NCI-H2029 treated with DMSO at 0.1 percent for 48 hours (cell line): ENCODE measurements around the gene IWS1.
A peak's percentile ranks its signal among the peaks of the same experiment; 100 is the strongest.
"Not testable (repeated sequence)": the region's sequence is repeated elsewhere in the genome, so short reads cannot be mapped to it uniquely, and the experiment has no call there.

Experiments used
- DNase-seq: peaks from one replicate; lab custom pipeline; 2025; lab: John Stamatoyannopoulos, UW

Gene IWS1

DNA sequence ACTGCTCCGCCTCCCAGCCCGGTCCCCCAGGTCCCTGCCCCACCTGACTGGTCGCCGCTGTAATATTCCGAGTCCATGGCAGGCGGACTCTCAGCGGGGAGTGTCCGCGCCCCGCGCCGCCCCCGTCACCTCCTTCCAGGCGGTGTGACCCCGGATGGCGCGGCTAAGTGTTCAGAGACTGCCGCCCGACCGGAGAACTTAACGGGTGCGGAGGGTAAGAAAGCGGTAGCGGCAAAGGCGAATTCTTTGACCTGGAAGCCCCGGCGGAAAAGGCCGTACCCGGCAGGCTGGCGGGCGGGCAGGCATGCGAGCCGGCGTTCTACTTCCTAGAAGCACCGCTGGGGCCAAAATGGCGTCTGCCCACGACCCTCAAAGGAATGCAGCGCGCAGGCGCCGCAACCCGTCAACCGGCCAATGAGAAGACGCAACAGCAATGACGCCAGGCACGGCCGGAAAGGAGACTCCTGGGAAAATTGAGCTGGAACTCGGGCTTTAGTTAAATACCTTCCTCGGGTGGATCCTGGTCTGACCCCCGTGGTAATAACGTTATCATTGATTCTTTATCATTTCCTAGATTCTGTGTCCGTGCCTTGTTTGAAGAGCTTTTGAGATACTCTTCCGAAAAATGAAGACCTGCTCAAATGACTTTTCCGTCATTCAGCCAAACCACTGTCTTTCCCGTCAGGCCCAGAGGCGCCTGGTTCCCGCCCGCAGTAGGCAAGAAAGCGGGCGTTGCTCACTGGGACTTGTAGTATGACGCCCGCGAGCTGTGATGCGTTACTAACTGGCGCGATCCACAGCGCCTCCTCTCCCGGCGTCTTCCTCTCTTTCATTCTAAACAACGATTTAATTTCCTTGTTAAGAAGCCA is at the start of gene IWS1:
Gene IWS1, minus strand, starts transcription at position 358 of the 869 bp plus-strand sequence. Its CDS starts 281 bp downstream, at position 77.
- DNase-seq: peak; percentile 94

DNA sequence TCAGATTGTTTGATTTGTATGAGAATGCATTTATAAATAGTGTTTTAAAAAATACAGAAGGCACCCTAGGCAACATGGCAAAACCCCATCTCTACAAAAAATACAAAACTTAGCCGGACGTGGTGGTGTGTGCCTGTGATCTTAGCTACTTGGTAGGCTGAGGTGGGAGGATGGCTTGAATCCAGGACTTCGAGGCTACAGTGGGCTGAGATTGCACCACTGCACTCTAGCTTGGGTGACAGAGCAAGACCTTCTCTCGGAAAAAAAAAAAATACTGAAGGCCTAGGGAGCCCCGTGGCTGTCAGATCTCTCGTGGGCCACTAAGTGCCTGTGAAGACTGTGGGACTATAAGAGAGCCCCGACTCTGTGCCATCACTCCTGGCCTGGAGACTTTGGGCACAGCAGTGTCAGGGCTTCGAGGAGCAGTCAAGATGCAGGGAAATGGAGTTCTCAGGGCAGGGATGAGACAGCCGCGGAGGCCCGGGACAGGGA is 49.7 kb upstream of the IWS1 start:
- DNase-seq: no peak

DNA sequence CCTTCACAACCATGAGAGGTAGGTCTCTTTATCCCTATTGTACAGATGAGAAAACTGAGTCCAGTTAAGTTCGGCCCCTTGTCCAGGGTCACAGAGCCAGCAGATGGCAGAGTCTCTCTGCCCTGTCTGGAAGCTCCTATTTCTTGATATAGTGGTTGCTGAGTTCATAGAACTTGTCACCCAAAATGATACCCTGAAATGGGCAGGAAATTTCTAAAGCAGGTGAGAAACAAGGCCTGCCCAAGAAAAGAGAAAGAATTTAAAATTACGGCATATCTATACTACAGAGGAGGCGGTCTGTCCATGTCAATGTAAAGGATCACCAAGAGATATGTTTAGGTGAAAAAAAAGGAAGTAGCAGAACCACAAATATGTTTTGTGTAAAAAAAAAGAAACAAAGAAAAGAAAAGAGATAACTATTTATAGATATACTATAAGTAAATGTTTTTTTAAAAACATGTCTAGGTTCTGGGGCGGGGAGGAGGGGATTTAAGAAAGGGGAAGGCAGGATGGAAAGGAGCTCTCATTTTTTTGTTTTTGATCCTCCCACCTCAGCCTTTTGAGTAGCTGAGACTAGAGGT is 49.0 kb upstream of the IWS1 start:
- no peak for DNase-seq

DNA sequence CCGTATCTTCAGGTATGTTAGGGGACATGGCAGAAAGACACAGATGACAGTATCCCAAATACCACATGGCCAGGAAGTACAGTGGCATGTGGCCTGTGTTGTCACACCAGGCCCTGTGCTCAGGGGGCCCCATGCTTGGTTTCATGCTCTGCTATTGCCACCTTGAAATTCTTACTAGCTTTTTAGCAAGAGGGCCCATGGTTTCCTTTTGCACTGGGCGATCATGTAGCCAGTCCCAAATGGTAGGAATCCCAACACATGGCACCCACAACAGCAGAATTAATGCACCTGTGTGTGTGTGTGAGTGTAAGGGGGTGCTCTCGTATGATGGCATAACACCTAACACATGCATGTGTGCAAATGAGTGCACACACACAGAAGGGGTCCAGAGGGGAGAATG is 48.4 kb upstream of the IWS1 start:
- no peak for DNase-seq

DNA sequence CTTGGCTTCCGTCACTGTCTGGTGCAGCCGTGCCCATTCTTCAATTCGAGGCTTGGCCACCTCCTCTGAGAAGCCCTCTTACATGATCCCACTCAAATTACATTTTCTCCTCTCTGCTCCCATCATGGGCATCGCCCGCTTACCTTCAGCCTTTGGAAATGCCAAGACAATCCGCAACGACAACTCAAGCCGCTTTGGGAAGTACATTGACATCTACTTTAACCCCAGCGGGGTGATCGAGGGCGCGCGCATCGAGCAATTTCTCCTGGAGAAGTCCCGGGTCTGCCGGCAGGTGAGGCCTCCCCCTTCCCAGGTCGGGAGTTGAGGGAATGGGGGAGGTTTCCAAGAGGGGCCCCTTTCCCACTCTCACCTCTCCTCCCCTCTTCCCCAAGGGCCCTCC is 47.5 kb upstream of the IWS1 start:
- DNase-seq: no peak

DNA sequence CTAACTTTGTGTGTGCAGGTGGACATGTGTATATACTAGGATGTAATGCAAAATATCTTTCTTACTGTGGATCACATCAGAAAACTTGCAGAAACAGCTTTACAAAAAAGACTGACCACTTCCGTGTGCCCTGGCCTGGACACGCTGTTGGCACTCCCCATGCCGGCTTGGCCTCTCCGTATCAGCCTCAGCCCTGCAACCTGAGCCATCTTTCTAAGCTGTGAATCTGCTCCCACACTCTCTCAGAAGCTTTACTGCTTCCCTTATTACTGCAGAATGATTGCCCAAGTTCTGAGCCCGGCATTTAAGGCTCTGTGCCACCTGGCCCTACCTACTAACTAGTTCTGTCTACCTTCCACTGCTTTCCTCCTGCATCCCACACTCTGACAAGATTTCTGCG is 47.0 kb upstream of the IWS1 start:
- no peak for DNase-seq

DNA sequence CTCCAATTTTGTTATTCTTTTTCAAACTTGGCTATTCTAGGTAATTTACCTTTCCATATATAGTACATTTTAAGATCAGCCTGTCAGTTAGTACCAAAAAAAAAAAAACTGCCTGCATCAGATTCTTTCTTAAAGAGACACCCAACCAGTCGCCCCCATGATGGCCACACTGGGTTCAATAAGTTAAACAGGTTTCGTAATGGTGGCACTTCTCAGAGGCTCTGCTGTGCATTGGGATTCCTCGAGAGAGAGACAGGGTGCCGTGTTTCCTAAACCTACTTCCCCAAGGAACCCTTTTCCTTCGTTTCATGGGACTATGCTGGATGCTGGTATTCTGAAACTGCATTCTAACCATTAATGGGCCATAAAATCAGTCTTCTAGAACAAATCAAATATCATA is 46.6 kb upstream of the IWS1 start:
- no peak for DNase-seq

DNA sequence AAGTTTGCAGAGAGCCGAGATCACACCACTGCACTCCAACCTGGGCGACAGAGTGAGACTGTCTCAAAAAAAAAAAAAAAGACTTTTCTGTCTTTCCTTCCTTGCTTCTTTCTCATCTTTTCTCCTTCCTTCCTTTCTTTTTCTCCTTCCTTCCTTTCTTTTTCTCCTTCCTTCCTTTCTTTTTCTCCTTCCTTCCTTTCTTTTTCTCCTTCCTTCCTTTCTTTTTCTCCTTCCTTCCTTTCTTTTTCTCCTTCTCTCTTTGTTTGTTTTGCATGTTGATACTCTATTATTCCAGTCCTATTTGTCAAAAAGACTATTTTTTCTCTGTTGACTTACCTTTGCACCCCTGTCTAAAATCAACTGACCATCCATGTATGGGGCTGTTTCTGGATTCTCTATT is 46.1 kb upstream of the IWS1 start:
- DNase-seq: not testable (repeated sequence)

DNA sequence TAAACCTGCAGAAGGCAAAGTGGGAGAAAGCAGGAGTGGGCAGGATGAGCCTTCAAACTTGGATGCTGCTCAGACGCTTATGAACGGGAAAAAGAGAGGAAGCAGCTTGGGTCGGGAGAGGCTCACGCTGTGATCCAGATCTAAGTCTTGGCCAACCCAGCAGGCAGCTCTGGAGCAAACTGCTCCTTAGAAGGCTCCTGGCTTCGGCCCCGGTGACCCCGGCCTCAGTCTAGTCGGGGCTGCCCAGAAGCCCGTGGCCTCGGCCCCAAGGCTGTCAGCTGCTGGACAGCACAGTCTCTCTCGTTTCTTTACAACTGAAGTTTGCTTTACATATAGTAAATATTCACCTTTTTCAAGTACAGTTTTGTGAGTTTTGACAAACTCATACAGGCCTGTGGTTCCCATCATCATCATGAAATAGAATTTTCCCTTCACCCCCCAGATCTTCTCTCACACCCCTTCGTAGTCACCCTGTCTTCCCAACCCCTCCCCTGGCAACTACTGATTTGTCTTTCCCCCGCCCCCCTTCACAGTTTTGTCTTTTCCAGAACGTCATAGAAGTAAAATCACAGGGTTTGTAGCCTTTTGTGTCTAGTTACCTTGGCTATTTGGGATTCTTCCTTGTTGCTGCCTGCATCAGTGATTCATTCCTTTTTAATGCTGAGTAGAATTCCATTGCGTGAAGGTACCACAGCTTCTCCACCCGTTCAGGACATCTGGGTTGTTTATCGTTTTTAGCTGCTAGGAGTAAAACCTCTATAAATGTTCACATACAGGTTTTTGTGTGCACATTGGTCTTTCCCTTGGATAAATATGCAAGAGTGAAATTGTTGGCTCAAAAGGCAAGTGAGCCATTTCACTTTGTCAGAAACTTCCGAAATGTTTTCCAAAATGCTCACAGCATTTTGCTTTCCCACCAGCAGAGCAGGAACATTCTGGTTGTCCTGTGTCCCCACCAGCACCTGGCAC is 44.3 kb upstream of the IWS1 start:
- no peak for DNase-seq

DNA sequence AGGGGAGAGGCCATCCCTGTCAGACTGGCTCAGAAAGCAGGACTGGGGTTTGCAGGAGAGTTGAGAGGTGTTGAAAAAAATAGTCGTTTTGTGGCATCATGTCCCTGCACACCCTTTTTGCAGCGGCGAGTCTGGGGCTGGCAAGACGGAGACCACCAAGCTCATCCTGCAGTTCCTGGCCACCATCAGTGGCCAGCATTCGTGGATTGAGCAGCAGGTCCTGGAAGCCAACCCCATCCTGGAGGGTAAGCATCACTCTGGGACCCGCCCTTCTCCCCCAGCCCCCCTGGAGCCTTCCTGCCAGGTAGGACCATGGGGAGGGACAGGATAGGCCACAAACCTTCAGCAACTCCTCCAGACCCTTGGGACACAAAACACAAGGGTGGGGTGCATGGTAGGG is 43.4 kb upstream of the IWS1 start:
- DNase-seq: no peak

DNA sequence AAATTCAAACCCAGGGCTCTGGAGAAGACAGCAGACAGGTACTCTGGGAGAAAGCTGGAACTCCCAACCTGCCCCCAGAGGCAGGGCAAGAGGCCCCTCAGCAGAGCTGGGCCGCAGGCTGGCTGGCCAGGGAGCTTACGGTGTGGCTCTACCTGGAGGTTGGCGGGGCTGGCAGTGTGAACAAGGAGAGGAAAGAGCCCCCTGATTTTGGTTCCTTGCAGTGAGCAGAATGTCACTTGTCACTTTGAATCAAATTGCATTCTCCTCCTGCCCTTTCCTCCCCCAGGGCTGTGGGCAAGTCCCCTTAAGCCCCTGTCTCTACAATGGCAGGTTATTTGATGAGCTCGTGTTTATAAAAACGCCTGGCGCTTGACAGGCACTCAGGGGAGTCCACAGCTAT is 41.8 kb upstream of the IWS1 start:
- DNase-seq: no peak

DNA sequence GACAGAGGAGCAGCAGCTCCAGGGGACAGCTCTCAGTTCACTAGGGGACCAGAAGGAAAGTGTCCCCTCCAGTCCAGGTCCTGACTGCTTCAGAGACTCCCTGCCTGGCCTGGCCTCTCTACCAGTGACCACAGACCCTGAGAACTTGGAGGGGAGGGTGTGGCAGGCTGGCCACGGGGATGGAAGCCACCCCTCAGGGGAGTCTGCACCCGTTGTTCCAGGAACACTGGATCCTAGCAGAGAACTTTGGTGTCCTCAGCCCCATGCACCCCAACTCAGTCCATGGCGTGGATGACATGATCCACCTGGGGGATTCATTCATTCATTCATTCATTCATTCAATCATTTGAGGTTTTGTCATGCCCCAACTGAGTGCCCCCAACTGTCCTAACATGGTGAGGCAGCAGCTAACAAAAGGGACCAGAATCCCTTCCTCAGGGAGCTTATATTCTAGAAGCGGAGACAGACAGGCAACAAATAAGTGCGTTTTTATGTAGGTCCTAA is 41.1 kb upstream of the IWS1 start:
- no peak for DNase-seq

DNA sequence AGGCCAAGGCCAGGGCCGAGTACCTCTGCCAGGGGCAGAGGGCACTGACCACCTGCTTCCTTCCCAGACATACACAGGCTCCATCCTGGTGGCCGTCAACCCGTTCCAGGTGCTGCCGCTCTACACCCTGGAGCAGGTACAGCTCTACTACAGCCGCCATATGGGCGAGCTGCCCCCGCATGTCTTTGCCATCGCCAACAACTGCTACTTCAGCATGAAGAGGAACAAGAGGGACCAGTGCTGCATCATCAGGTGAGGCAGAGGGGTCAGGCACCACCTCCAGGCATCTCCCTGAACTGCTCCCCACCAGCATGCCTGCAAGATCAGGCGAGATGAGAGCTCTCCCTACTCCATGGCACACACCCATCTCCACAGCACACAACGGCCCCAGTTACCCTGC is 40.3 kb upstream of the IWS1 start:
- no peak for DNase-seq

DNA sequence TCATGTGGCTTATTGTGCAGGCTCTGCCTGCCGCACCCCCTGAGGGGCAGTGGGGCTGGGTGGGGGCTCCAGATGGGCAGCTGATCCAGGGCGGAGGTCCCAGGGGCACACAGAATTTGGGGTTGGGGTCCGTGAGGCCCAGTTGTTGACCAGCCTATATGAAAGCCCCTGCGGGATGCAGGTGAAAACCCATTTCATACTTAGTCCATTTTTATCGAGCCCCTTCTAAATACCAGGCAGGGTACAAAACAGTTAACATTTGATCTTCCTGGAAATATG is 39.8 kb upstream of the IWS1 start:
- DNase-seq: no peak

DNA sequence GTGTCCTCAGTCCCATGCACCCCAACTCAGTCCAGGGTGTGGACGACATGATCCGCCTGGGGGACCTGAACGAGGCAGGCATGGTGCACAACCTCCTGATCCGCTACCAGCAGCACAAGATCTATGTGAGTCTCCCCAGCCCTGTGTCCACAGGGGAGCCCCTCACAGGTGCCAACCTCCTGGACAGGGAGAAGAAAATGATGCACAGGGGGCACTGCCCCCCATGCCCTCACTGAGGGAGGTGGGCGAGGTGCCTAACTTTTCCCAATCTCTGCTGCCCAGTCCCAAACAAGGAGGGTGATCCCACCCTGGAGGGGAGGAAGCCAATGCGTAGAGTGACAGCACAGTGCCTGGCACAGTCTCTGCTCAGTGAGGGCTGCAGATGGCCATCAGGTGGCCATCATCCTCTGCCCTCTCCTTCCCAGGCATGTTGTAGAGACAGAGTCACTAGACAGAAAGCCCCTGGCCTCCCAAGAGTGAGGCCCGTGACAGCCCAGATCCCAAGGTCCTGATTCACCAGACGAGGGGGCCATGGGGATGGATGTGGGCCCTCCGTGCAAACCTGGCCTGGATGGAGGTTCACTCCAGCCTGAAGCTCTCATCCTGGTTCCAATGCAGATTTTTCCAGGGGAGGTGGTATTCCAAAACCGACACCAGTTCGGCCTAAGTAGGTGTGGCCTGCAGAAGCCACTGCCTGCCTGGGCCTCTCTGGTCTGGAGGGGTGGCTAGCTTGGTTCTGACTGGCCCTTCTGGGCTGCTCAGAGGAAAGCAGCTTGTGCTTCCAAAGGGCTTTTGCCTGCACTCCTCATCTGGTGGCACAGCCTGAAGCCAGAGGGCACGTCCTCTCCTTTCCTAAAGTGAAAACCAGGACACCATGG is 39.2 kb upstream of the IWS1 start:
- DNase-seq: no peak

DNA sequence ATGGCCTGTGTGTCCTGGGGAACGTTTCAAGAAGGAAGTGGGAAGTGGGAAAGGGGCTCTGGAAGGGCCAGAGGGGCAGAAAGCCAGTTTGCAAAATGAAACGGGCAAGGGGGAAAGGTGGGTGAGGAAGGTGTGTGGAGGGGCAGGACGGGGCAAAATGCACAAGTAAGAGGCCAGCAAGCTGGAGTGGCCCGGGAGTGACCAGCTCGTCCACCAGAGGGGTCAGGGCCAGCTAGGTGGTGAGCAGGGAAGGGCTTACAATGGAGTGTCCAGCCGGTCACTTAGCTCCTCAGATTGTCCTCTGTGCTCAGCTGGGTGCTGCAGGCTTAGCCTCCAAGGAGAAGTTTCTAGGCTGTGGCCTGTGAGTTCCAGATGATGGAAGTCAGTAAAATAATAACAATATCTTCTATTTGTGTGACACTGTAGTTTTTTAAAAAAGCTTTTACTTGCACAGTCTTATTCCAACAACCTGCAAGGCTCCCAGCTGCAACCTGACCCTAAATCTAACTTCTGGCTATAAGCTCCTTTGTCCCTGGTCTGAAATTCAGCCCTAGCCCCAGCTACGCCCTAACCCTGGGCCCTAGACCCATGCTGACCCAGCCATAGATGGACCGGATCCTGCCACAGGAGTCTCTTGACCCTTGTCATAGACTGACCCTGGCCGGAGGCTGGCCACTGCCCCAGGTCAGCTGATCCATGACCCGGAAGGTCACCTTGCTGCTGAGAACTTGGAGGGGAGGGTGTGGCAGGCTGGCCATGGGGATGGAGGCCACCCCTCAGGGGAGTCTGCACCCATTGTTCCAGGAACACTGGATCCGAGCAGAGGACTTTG is 38.4 kb upstream of the IWS1 start:
- no peak for DNase-seq

DNA sequence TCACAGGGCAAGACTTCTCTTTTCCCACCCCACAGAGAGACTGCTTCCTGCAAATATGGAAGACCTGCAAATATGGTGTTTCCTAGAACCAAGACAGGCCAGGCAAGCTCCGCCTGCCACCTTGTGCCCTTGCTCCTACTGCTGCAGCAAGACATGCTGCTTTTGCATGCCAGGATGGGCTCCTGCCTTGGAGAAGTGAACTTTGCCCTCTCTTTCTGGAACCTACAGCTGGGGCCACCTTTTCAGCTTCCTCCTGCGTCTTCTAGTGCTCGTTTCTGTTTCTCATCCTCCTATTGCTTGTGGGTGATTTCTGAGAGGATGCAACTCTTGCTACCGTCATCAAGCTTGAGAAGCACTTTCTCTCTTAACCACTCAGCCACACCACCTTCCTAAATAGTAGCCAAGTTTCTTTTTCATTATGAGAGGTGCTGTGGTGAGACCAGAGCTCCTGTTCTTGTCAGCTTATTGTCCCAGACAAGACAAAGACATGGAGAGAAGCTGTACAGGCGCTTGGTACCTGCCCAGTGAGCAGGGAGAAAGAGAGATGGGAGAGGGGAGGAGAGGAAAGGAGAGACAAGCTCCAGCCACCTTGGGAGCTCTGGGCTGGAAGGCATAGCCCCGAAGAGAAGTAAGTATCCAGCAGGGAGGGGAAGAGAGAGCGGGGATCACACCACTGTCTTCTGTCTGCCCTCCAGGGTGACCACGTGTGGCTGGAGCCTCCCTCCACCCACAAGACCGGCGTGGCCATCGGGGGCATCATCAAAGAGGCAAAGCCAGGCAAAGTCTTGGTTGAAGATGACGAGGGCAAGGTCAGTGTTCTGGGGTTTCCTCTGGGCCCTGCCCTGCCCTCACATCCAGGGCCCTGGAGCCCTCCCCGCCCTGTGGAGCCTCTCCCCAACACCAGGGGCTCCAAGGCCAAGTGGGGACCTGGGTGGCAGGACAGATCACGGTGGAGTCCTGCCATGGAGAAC is 37.5 kb upstream of the IWS1 start:
- no peak for DNase-seq

DNA sequence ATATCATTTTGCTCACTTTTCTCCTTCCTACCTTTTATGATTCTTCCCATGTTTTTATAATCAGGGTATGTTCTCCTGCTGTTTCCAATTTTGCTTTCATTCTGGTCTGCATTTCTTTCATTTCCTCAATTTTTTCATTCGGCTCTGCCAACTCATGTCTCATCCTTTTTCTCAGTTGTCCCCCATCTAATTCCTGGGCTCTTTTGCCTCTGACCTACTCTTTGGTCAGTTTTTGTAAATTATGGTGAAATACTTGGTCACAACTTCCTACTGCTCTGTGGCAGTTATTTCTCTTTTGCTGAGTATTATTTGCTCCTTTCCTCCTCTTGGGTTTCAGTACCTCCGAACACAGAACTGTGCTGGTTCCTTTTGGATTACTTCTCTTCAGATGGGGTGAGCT is 36.6 kb upstream of the IWS1 start:
- no peak for DNase-seq

DNA sequence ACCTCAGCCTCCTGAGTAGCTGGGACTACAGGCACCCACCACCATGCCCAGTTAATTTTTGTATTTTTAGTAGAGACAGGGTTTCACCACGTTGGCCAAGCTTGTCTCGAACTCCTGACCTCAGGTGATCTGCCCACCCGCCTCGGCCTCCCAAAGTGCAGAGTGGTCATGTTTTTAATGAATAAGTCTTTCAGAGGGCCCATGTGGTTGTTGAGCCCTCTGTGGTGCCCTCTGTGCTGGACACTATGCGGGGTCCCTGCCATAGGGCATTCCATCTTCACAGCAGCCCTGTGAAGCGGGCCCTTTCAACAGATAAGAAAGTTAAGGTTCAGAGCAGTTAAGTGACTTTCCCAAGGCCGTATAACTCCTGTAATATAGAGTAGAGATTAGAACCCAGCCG is 35.1 kb upstream of the IWS1 start:
- DNase-seq: no peak

DNA sequence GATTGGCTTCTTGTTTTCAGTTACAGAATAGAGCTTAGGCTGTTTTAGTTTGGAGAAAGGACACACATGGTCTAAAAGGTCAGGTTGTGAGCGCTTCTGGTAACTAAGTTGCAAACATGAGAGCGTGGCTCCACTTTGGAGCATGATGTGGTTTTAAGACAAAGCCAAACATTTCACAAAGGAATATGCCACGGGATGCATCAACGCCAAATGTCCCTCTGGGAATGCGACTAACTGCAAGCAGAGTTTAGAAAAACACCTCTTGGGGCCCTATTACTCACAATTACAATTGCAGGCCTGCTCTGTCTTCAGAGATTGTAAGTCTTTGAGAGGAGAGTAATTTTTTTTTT is 34.6 kb upstream of the IWS1 start:
- no peak for DNase-seq
